Stimulated activated CD4-positive, alpha-beta T cell treated with anti-CD3 and anti-CD28 coated beads, Interleukin-2, amount 100 ng/mL, for 48 hours (primary cell): Measurements from ENCODE around the gene EPS8L1.
"Not testable (repeated sequence)": the region's sequence is repeated elsewhere in the genome, so short reads cannot be mapped to it uniquely, and the experiment has no call there.

Experiments
- DNase-seq, 2 donors: peaks; one replicate each; pipeline ENCODE4 v3.0.0-alpha.2; 2020

EPS8L1 gene

DNA sequence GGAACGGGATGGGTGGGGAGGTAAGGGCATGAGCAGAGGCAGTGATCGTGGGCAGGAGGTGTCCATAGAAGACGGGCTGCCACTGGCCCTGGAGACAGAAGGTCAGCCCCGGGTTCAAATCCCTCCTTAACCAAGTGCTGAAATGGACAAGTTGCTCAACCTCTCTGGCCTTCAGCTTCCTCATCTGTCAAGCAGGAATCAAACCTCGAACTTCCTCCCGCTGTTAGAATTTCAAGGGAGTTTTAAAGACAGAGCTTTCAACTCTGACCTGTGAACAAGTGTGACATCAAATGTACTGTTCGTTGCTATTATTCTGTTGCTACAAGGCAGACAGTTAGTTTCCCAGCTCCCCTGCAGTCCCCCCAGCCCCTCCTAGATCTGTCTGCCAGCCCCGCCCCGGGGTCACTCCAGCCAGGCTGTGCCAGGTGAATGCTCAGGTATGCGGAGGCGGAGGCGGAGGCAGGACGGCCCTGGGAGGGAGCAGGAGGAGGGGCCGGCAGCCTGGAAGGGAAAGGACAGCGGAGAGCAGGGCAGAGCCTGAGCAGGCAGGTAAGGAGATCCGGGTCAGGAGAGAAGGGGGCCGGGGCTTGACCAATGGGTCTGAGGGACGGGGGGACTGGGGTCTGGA, at the start of gene EPS8L1:
TSS of gene EPS8L1 (plus strand) at position 499 of the 628 bp plus-strand sequence. CDS start 576 bp downstream, outside the sequence.
- no peak for DNase-seq

DNA sequence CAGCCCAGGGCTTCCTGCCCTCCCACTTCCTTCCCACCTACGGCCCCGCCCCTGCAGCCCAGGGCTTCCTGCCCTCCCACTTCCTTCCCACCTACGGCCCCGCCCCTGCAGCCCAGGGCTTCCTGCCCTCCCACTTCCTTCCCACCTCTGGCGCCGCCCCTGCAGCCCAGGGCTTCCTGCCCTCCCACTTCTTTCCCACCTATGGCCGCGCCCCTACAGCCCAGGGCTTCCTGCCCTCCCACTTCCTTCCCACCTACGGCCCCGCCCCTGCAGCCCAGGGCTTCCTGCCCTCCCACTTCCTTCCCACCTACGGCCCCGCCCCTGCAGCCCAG, 48.6 kb upstream of the EPS8L1 start:
- DNase-seq: not testable (repeated sequence)

DNA sequence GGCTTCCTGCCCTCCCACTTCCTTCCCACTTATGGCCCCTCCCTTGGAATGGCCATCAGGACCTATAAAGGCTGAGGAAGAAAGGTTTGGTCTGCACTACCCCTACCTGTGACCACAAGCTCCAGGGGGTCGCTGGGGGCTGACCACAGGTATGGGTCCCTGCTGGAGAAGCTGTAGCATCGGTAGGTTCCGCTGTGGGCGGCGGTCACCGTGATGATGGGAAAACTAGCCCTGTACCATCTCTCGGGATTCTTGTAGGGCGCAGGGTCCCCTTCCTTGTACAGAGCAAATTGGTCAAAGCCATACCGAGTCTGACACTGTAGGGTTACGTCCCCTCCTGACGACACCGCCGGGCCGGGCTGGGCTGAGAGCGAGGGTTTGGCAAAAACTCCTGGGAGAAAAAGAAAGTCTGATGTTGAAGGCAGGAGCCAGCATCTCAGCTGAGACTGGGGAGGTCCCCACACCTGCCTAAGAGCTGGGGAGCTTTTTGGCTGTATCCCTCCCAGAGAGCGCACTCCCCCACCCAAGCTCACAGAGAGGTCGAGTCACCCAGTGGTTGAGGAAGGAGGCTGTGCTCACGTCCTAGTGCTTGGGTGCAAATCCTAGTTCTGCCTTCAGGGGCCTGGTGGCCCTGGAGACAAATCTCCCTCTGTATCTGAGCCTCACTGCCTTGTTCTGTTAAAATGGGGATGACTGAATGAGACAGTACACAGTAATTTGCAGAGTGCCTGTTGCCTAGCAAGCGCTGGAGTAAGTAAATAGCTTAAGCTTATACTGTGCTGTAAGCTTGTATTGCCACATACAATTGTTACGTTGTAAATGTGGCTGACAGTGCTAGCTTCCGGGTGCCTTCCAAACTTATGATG, 48.0 kb upstream of the EPS8L1 start:
- no peak for DNase-seq

DNA sequence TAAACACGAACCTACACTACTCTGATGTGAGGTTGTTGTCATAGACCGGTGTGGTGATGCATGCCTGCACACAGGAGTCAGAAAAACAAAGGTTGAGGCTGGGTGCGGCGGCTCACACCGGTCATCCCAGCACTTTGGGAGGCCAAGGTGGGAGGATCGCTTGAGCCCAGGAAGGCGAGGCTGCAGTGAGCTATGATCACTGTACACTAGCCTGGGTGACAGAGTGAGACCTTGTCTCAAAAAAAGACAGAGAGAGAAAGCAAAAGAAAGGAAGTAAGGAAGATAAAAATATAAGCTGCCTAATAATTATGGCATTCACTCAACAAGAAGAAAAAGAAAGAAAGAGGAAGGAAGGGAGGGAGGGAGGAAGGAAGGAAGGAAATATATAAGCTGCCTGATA, 46.9 kb upstream of the EPS8L1 start:
- no peak for DNase-seq

DNA sequence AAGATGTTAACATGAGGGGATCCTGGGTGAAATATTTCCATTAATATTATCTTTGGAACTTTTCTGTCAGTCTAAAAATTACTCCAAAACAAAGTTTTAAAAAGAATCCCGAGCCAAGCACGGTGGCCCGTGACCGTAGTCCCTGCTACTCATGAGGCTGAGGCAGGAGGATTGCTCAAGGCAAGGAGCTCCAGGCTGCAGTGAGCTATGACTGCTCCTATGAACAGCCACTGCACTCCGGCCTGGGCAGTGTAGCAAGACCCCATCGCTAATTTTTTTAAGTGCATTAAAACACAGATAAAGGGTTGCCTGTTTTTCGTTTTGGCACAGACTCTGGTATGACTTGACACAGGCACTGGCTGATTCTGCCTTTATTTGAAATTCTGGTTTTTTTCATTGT, 44.5 kb upstream of the EPS8L1 start:
- no peak for DNase-seq

DNA sequence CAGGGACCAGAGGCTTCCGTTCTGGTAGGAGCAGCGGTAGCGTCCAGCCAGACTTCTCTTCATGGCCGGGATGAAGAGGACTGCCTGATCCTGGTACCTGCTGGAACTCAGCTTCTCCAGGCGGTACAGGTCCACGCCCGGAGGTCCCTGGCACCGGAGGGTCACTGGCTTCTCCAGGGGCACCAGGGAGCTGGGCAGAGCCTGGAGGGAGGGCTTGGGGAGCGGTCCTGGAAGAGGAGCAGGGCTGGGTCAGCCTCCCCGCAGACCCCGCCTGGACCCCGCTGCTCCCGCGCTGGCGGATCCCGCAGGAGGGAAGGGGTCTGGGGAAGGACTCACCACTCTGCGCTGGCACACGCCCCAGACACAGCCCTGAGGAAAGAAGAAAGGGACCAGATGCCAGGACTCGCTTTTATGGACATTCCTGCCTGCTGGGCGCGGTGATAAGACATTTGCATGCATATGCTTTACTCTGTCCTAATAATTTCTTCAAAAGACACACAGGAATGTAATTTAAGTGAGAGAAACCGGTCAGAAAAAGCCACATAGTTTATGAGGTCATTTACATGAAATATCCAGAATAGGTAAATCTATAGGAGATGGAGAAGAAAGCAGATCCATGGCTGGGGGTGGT, 43.4 kb upstream of the EPS8L1 start:
- no peak for DNase-seq

DNA sequence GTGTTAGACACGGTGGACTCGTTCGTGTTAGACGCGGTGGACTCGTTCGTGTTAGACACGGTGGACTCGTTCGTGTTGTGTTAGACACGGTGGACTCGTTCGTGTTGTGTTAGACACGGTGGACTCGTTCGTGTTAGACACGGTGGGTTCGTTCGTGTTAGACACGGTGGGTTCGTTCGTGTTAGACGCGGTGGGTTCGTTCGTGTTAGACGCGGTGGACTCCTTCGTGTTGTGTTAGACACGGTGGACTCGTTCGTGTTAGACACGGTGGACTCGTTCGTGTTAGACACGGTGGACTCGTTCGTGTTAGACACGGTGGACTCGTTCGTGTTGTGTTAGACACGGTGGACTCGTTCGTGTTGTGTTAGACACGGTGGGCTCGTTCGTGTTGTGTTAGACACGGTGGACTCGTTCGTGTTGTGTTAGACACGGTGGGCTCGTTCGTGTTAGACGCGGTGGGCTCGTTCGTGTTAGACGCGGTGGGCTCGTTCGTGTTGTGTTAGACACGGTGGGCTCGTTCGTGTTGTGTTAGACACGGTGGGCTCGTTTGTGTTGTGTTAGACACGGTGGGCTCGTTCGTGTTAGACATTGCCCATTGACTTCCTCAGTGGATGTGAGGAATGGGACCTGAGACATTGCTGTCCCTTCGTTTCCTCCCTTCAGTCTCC, 42.6 kb upstream of the EPS8L1 start:
- DNase-seq: not testable (repeated sequence)

DNA sequence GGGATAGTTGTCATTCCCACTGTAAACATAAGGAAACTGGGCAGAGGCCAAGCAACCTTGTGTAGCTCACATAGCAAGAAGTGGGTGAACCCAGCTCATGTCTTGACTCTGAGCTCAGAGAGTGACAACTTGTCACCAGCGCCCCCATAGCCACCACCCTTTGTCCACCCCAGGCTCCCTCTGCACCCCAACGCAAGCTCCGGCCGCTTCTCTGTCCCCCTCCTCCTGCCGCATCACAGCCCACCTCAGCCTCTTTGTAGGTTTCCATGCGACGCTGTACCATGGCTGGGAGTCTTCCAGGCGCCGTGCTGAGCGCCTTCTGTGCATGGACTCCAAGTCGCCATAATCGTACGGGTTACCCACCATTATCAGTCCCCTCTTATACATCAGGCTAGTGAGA, 40.9 kb upstream of the EPS8L1 start:
- DNase-seq: no peak

DNA sequence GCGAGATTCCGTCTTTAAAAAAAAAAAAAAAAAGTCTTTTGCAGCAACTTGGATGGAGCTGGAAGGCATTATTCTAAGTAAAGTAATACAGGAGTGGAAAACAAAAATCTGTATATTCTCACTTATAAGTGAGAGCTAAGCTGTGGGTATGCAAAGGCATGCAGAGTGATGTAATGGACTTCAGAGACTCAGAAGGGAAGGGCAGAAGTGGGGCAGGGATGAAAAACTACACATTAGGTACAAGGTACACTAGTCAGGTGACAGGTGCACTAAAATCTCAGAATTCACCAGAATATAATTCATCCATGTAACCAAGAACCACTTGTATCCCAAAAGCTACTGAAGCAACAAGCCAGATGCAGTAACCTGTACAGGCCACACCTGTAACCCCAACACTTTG, 39.6 kb upstream of the EPS8L1 start:
- no peak for DNase-seq

DNA sequence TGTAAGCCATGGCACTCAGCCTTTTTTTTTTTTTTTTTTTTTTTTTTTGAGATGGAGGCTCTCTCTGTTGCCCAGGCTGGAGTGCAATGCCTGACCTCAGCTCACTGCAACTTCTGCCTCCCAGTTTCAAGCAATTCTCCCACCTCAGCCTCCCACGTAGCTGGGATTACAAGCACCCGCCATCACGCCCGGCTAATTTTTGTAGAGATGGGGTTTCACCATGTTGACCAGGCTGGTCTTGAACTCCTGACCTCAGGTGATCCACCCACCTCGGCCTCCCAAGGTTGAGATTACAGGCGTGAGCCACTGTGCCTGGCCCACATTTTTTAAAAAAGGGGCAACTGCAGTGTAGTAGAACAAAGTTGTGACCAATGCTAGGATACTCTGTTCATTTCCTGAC, 38.1 kb upstream of the EPS8L1 start:
- DNase-seq: not testable (repeated sequence)

DNA sequence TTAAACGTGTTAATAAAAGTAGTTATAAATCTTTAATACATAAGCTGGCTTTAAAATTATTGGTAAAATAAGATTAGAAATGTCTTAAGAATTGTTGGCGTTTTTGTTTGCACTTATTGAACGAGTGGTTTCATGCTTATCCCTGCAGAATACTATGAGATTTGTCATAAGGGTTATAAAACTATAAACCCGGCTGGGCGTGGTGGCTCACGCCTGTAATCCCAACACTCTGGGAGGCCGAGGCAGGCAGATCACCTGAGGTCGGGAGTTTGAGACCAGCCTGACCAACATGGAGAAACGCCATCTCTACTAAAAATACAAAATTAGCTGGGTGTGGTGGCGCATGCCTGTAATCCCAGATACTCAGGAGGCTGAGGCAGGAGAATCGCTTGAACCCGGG, 35.0 kb upstream of the EPS8L1 start:
- not testable (repeated sequence) for DNase-seq

DNA sequence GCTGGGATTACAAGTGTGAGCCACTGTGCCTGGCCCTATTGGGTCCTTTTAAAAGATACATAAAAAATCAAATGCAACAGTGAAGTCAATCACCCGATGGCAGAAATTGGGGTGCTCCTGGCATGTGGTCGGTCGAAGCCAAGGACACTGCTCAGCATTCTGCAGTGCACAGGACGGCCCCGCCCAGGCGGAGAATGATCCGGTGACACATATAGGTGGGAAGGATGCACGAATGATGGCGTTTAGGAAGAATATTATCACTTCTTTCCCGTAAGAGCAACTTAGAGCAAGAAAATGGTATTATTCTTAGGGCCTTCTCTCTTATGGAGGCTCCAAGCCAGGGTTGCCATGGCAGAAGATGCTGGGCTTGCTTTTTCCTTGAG, 34.4 kb upstream of the EPS8L1 start:
- DNase-seq: no peak

DNA sequence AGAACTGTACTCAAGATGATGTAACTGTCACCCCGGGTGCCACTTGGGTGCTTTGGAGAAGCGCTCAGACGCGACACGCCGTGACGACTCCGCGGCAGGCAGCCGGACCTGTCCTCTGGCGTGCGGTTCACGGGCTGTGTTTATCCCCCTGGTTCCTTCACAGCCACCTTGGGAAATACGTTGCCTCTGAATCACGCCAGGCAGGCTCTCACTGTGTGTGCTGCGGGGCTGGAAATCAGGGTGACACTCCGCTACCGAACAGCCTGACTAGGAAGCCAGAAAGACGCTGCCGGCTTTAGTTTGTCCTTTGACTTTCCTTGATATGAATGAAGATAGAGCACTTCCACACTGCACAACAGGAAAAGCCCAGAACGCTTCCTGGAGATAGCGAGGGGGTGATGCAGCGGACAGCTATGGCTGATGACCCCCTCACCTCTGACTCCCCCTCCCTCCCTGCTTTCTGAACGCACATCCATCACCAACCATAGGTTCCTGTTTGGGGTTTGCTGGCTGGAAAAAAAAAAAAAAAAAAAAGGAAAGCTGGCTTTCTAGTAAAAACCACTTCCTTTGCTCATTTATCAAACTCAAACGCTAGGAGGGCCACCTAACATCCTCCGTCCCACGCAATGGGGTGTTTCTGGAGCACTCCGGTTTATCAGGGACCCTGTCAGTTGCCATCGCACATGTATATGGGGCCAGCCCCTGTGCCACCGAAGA, 33.9 kb upstream of the EPS8L1 start:
- peak; percentile 9 to 21 for DNase-seq

DNA sequence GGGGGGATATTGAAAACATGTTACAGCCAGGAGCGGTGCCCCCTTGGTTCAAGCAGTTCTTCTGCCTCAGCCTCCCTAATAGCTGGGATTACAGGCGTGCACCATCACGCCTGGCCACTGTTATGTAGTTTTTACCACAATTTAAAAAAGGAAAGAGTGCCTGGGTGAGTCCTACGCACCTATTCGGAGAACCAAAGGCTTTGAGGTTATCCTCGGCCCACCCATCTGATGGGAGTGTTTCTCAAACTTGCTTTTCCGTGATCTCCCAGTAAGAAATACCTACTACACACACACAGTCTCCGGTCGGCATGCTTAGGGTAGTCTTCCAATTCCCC, 33.4 kb upstream of the EPS8L1 start:
- no peak for DNase-seq

DNA sequence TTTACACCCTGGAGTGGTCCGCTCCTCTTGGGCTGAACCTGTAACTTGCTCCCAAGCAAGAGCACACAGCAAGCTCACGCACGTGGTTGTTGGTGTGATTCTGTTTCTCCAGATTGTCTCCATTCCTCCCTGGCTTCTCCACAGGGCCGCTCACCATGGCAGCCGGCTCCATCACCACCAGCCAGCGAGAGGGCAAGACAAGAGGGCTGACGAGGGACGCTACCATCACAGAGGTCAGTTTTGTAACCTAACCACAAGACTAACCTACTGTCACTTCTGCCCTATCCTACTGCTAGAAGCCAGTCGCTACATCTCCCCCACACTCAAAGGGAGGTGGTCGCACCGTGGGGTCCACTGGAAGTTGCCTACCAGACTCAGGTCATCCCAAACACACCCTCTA, 33.0 kb upstream of the EPS8L1 start:
- no peak for DNase-seq

DNA sequence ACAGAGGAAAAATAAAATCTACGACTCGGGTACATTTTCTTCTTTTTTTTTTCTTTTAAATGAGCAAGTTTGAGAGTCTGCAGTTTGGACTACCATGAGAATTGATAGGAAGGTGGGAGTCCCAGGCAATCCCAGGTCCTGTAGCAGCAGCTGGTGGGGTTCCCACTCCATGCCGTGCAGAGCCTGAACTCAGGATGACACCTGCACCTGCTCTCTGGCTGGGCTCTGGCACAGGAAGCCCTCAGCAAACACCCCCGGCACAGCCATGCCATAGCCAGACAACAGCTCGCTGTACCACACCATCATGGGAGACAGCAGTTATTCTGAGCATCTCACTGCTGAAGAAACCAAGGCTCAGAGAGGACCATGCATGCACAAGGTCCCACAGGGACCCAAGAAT, 31.4 kb upstream of the EPS8L1 start:
- DNase-seq: no peak

DNA sequence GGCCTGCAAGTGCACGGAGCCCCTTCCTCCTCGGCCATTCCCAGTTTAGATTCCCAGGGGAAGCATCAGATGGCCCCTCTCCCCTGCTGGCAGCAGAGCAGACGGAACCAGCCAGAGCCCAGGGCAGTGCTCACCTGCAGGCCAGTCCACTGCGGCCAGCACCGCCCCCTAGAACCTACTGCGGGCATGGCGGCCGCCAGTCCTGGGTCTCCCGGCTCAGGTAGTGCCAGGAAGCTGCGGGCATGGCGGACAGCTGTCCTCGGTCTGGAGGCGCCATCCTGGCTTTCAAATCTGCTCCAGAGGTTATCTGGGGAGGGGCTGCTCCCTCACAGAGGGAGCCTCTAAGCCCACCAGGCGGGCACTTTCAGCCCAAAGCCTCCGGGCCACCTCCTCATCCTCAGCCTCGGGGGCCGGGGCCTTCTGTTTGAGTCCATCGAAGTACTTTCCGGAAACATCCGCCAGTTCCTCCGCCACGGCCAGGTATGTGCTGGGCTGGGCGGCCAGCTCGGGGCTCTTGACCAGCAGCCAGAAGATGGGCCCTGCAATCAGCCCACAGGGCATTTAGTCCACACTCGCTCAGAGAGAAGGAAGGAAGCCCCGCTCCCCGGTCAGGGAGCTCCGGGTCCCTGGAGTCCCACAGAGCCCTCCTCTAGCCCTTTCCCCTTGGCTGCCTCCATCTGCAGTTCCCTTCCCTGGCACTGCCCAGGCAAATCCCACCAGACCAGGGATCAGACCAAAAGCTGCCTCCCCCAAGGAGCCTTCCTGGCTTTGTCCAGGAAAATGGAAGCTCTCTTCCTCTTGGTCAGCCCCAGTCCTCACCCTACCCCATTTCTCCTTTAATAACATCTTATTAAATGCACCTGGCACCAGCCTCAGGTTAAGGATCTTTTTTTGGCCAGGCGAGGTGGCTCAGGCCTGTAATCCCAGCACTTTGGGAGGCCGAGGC, 30.6 kb upstream of the EPS8L1 start:
- DNase-seq: no peak

DNA sequence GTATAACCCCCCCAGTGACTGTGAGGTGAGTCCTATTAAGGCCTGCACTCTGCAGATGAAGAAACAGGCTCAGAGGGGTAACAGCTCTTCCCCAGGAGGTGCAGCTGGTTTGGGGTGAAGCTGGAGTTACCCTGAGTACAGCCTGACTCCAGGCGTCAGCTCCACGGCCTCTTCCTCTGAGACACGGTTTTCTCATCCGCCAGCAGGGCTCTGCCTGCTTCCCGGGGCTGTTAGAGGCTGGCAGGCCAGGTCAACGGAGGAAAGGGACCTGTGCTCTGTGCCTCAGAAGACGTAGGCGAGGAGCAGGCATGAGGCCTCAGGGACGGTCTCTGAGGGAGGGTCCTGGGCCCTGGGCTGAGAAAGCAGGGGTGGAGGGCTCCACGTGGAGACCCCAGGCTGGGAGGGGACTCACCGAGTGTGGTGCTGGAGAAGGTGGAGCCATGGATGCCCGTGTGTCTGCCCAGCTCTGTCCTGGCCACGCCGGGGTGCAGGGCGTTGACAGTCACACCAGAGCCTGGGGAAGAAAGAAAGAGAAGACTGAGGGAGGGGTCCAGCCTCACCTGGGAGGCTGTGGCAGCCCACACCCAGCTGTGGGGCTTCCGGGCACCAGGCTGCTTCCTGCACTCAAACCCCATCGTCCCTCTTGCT, 28.6 kb upstream of the EPS8L1 start:
- DNase-seq: no peak

DNA sequence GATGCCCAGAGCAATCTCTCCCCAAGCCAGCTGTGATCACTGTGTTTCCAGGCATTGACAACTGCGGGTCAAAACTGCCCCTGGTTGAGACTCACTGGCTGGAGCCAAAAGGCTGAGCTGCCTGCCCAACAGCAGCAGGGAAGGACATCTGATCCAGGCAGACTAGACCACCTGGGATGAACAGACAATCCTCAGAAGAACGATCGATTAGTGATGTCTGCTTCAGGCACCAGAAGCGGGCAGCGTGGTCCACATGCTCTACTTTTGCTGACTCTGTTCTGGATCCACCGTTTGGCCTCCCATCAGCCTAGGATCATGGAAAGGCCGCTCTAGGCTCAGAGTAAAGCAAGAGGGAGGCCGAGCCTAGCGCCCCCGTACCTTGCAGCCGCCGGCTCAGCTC, 27.7 kb upstream of the EPS8L1 start:
- DNase-seq: no peak

DNA sequence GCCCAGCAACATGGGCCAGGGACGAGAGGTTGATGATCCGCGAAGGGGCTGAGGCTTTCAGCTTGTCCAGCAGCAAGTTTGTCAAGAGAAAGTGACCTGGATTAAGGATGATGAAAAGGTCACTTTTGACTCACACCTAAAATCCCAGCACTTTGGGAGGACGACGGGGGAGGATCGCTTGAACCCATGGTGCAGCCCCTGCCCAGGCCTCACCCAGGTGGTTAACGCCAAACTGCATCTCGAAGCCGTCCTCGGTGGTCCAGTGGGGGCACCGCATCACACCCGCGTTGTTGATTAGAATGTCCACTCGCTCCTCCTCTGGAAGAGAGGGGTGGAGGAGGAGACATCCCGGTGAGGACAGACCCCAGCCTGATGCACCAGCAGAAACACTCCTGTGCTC, 27.2 kb upstream of the EPS8L1 start:
- no peak for DNase-seq

DNA sequence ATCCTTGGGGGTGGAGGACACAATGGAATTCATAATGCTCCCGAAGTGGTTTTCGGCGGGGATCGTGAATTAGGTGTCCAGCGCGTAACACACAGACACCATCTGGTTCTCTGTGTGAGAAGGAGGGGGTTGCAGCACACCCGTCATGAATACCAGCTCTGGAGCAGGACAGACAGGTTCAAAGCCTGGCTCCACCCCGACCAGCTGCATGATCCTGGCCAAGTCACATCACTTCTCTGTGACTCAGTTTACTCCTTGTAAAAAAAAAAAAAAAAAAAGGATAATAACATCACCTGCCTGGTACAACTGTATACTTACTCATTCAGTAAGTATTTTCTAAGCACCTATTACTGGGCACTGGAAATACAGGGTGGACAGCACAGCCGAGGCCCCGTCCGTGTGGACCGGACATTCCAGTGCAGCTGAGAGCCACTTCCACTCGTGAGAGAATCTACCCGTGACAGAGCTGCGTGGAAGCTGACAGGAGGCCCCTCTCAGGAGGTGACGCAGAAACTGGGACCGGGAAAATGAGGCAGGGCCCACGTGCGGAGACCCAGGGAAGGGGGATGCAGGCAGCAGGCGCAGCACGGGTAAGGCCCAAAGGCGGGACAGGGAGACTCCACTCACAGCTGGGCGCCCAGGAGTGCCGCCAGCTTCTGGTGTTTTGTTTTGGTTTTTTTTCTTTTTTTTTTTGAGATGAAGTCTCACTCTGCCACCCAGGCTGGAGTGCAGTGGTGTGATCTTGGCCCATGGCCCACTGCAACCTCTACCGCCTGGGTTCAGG, 24.7 kb upstream of the EPS8L1 start:
- DNase-seq: no peak
